Activated CD4-positive, alpha-beta T cell treated with anti-CD3 and anti-CD28 coated beads for 48 hours (primary cell): ENCODE results near the gene ASPN.

Experiments
- DNase-seq: peaks from one replicate; pipeline ENCODE4 v3.0.0-alpha.2; 2020

Gene ASPN

GRCh38 chr9:92503156-92503555 lies 20.9 kb upstream of the ASPN start:
- no peak for DNase-seq

- peak; percentile 20 for DNase-seq
Measured at GRCh38 chr9:92501671-92502393, 19.5 kb upstream of the ASPN start.

- DNase-seq: no peak
Measured at GRCh38 chr9:92500725-92501124, 18.4 kb upstream of the ASPN start.

GRCh38 chr9:92499701-92500100 lies 17.4 kb upstream of the ASPN start:
- no peak for DNase-seq

- DNase-seq: no peak
Measured at GRCh38 chr9:92496396-92497176, 14.3 kb upstream of the ASPN start.

GRCh38 chr9:92494856-92495255 lies 12.6 kb upstream of the ASPN start:
- DNase-seq: no peak

GRCh38 chr9:92493749-92494387 lies 11.6 kb upstream of the ASPN start:
- DNase-seq: no peak

- DNase-seq: no peak
Measured at GRCh38 chr9:92492781-92493401, 10.6 kb upstream of the ASPN start.

GRCh38 chr9:92488681-92489550 lies 6.6 kb upstream of the ASPN start:
- DNase-seq: no peak

- no peak for DNase-seq
Measured at GRCh38 chr9:92486371-92486770, 4.1 kb upstream of the ASPN start.

GRCh38 chr9:92484563-92484962 lies 2.3 kb upstream of the ASPN start:
- no peak for DNase-seq

- DNase-seq: no peak
Measured at GRCh38 chr9:92483627-92484545, 1.6 kb upstream of the ASPN start.

- DNase-seq: no peak
Measured at GRCh38 chr9:92482805-92483204, 499 bp upstream of the ASPN start.

GRCh38 chr9:92480986-92481633 lies 1.2 kb downstream of the ASPN start:
- DNase-seq: no peak

- DNase-seq: no peak
Measured at GRCh38 chr9:92480291-92480771, 2.0 kb downstream of the ASPN start.

- no peak for DNase-seq
Measured at GRCh38 chr9:92479346-92479745, 3.0 kb downstream of the ASPN start.

GRCh38 chr9:92478783-92479182 lies 3.5 kb downstream of the ASPN start:
- DNase-seq: no peak

GRCh38 chr9:92476962-92477361 lies 5.3 kb downstream of the ASPN start:
- no peak for DNase-seq

- DNase-seq: no peak
Measured at GRCh38 chr9:92474587-92474986, 7.7 kb downstream of the ASPN start.

- no peak for DNase-seq
Measured at GRCh38 chr9:92468206-92468605, 14.1 kb downstream of the ASPN start.

GRCh38 chr9:92467511-92467910 lies 14.8 kb downstream of the ASPN start:
- no peak for DNase-seq
